Prostate gland (tissue), 2 donors: ENCODE measurements around the gene GPSM1. TPM values are rescaled to one million over a fixed set of nuclear protein-coding genes. Genes with fewer than 3 reads are reported as not detected.
"Not testable (repeated sequence)": the region's sequence is repeated elsewhere in the genome, so short reads cannot be mapped to it uniquely, and the experiment has no call there.

ENCODE experiments used
- DNase-seq: peaks from one replicate; pipeline ENCODE4 v3.0.0-alpha.2; 2019; ENCODE audit warnings: low spot score
- H3K27ac ChIP-seq, 2 donors: fragments of 200-600 bp; sonication (generic); 2 replicates each; pipeline ENCODE4 v1.5.1; 2017 to 2019
- H3K27me3 ChIP-seq: fragments of 200-600 bp; sonication (generic); replicated peaks from 2 replicates; pipeline ENCODE4 v1.5.1; 2019; ENCODE audit not compliant: insufficient read depth
- H3K36me3 ChIP-seq, 2 donors: fragments of 200-600 bp; sonication (generic); 1 replicate in 1 of 2; 2 replicates in 1 of 2; pipeline versions ENCODE4 v1.5.1 to v1.8.1; 2017 to 2019
- H3K4me1 ChIP-seq: fragments of 200-600 bp; sonication (generic); replicated peaks from 2 replicates; pipeline ENCODE4 v1.5.1; 2019
- H3K4me3 ChIP-seq, 2 donors: fragments of 200-600 bp; sonication (generic); 2 replicates each; pipeline ENCODE4 v1.5.1; 2017 to 2019
- H3K9me3 ChIP-seq: fragments of 200-600 bp; sonication (generic); 2 replicates; pipeline ENCODE4 v1.5.1; 2017
- POLR2A ChIP-seq: fragments of 450-650 bp; IDR thresholded peaks from one replicate; pipeline ENCODE4 v1.6.1; 2016; ENCODE audit warnings: antibody characterized with exemption, mild to moderate bottlenecking
- POLR2AphosphoS5 ChIP-seq: sonication (generic); formaldehyde crosslinking; IDR thresholded peaks from one replicate; pipeline ENCODE4 v1.6.1; 2017; ENCODE audit warnings: antibody characterized with exemption
- WGBS: methylation state at CpG from one replicate; pipeline ENCODE4 v1.1.5; 2018; 5-methylcytosine and 5-hydroxymethylcytosine counted together
- intact Hi-C: fragments of 100-400 bp; cut with DNase I; formaldehyde crosslinking; loops from one replicate; pipeline ENCODE4 v1.14.2; 2022
- total RNA-seq, 2 donors: library from RNA; depleted of rRNA; stranded (reverse); fragments of >200 nt; gene quantifications; one replicate each; pipeline ENCODE4 v1.1.0, GENCODE V29; 2016
- TF ChIP-seq, protein P1 (sequence below), 4 experiments: fragments of 200-600 bp in 2 of 4; fragments of 450-650 bp in 2 of 4; sonication (generic) in 2 of 4; IDR thresholded peaks; 1 replicate in 3 of 4; 2 replicates in 1 of 4; pipeline ENCODE4 v1.5.1; 2016 to 2019; ENCODE audit warnings: antibody characterized with exemption in 4 of 4, mild to moderate bottlenecking in 2 of 4, moderate library complexity in 2 of 4

Gene GPSM1
- total RNA-seq, 2 donors from 2014 or later: 11.3 to 89.2 TPM

DNA sequence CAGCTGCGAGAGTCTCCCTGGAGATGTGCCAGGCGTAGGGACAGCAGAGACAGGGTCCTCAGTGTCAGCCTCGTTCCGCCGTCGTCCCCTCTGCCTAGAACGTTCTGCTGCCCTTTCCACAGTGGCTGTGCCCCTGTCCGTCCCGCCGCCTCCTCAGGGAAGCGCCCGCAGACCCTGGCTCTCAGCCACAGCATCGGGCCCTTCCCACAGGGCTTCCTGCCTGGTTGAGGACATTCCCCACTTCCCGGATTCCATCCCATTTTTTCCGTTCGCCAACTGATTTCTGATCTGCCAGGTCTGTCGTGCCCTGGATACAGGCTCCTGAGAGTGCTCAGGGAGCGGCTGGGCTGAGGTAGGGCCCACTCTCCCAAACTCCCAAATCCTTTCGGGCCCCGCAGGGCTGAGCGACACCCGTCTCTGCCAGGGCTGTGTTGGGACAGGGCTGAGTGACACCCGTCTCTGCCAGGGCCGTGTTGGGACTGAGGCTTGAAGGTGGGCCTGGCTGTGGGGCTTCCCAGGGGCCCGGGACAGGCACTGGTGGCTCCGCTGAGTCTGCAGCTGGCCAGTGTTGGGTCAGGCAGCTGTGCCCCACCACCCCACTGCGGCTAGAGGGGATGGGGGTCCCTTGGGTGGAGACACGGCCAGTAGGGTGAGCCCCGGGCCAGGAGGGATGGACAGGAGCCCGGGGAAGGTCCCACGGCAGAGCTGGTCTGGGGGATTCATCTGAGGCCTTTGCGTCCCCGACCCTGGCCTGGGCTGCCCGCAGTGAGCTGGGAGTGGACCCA lies 20.3 kb downstream of the GPSM1 start:
- no peak for TF ChIP-seq POLR2AphosphoS5
- no peak for TF ChIP-seq POLR2A
- TF ChIP-seq, protein P1, sequence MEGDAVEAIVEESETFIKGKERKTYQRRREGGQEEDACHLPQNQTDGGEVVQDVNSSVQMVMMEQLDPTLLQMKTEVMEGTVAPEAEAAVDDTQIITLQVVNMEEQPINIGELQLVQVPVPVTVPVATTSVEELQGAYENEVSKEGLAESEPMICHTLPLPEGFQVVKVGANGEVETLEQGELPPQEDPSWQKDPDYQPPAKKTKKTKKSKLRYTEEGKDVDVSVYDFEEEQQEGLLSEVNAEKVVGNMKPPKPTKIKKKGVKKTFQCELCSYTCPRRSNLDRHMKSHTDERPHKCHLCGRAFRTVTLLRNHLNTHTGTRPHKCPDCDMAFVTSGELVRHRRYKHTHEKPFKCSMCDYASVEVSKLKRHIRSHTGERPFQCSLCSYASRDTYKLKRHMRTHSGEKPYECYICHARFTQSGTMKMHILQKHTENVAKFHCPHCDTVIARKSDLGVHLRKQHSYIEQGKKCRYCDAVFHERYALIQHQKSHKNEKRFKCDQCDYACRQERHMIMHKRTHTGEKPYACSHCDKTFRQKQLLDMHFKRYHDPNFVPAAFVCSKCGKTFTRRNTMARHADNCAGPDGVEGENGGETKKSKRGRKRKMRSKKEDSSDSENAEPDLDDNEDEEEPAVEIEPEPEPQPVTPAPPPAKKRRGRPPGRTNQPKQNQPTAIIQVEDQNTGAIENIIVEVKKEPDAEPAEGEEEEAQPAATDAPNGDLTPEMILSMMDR (IDR thresholded peaks at IDR 0.05): no peak
- 77% methylated on average over 33 of the region's 34 CpGs for WGBS
- no peak overlapping the region for H3K27ac ChIP-seq
- H3K4me3 ChIP-seq: no peak overlapping the region
- no peaks in the 10 kb centered on the region for H3K4me1 ChIP-seq
- intact Hi-C loops: no loop called here
- H3K36me3 ChIP-seq: no peaks in the 10 kb centered on the region
- H3K9me3 ChIP-seq: no peaks in the 10 kb centered on the region
- no peaks in the 10 kb centered on the region for H3K27me3 ChIP-seq
- no peak for DNase-seq

DNA sequence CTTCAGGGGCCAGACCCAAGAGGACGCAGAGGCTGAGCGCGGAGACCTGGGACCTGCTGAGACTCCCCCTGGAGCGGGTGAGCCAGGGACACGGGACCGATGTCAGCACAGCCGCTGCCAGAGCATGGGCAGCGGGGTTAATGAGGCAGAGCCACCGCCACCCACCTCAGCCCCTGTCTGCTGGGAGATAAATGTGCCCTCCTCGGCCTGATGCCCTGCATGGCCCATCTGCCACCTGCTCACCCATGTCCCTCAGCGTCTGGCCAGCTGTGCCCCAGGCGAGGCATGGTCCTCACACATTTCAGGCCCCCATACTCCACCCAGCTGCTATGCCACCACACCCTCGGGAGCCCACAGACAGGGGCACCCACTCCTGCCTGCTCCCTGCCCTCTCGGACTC lies 21.4 kb downstream of the GPSM1 start:
- 86% methylated on average over 12 of the region's 14 CpGs for WGBS
- no peaks in the 10 kb centered on the region for H3K4me1 ChIP-seq
- no peak for DNase-seq
- H3K36me3 ChIP-seq: no peaks in the 10 kb centered on the region
- no peak overlapping the region for H3K27ac ChIP-seq
- TF ChIP-seq POLR2AphosphoS5 (no peak), POLR2A (no peak)
- TF ChIP-seq, protein P1 (IDR thresholded peaks at IDR 0.05): no peak
- no peaks in the 10 kb centered on the region for H3K9me3 ChIP-seq
- no peak overlapping the region for H3K4me3 ChIP-seq
- intact Hi-C loops: no loop called here
- H3K27me3 ChIP-seq: no peaks in the 10 kb centered on the region

DNA sequence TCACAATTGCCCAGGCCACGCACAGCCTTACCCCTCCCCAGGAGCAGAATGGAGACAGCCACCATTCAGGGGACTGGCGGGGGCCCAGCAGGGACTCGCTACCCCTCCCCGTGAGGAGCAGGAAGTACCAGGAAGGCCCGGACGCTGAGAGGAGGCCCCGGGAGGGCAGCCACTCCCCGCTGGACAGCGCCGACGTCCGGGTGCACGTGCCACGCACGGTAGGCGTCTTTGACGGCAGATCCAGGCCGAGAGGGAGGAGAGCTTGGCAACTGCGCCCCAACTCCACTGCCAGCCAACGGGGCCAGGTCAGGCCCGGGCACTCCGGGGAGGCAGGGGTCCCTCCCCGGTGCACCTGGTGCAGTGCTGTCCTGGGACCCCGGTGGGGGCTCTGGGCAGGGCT lies 22.2 kb downstream of the GPSM1 start:
- intact Hi-C loops: no loop called here
- no peak overlapping the region for H3K4me3 ChIP-seq
- no peak for DNase-seq
- H3K36me3 ChIP-seq: no peaks in the 10 kb centered on the region
- no peaks in the 10 kb centered on the region for H3K4me1 ChIP-seq
- 87% methylated on average over 17 of the region's 24 CpGs for WGBS
- H3K9me3 ChIP-seq: no peaks in the 10 kb centered on the region
- no peak overlapping the region for H3K27ac ChIP-seq
- H3K27me3 ChIP-seq: no peaks in the 10 kb centered on the region
- TF ChIP-seq POLR2AphosphoS5: no peak
- no peak for TF ChIP-seq POLR2A
- TF ChIP-seq, protein P1 (IDR thresholded peaks at IDR 0.05): no peak

GRCh38 chr9:136351252-136351800 lies 24.0 kb downstream of the GPSM1 start:
- Histone ChIP-seq H3K36me3 (no peaks in the 10 kb centered on the region), H3K27ac (no peak overlapping the region), H3K27me3 (no peaks in the 10 kb centered on the region), H3K9me3 (no peaks in the 10 kb centered on the region), H3K4me1 (no peaks in the 10 kb centered on the region), H3K4me3 (no peak overlapping the region)
- no peak for DNase-seq
- intact Hi-C loops: no loop called here
- TF ChIP-seq POLR2AphosphoS5: no peak
- TF ChIP-seq POLR2A: no peak
- TF ChIP-seq, protein P1 (IDR thresholded peaks at IDR 0.05): no peak
- 81% methylated on average over 5 of the region's 11 CpGs for WGBS

- H3K27ac ChIP-seq, DNase-seq, H3K4me3 ChIP-seq, intact Hi-C loops, H3K4me1 ChIP-seq, H3K9me3 ChIP-seq, H3K27me3 ChIP-seq, H3K36me3 ChIP-seq: not testable (repeated sequence)
- WGBS: 94% methylated on average over 8 of the region's 24 CpGs
Observed at GRCh38 chr9:136351868-136352267, 24.5 kb downstream of the GPSM1 start.
